GM19099 (cell line): ENCODE measurements around the gene MARCOL.

Experiments
- POLR2A ChIP-seq: IDR thresholded peaks from 3 replicates; pipeline ENCODE4 v1.6.1; 2011; ENCODE audit warnings: low read depth; ENCODE audit not compliant: insufficient read length; ENCODE audit errors: extremely low read depth

The MARCOL gene

GRCh38 chr5:148238418-148238794 is at the start of gene MARCOL:
Gene MARCOL, plus strand, starts transcription at chr5:148238525. Its CDS starts 73 bp downstream, at chr5:148238598.
- TF ChIP-seq POLR2A: no peak

- no peak for TF ChIP-seq POLR2A
Observed at GRCh38 chr5:148191010-148191409, 47.3 kb upstream of the MARCOL start.

- TF ChIP-seq POLR2A: no peak
Observed at GRCh38 chr5:148193202-148193601, 45.1 kb upstream of the MARCOL start.

- no peak for TF ChIP-seq POLR2A
Observed at GRCh38 chr5:148201151-148201550, 37.2 kb upstream of the MARCOL start.

GRCh38 chr5:148202531-148203203 is 35.7 kb upstream of the MARCOL start, which contains the start of gene SPINK6:
Gene SPINK6, plus strand, starts transcription at chr5:148203042. Its CDS starts 55 bp downstream, at chr5:148203097.
- no peak for TF ChIP-seq POLR2A

GRCh38 chr5:148205044-148205806 is 33.1 kb upstream of the MARCOL start:
- no peak for TF ChIP-seq POLR2A

GRCh38 chr5:148205865-148206264 is 32.5 kb upstream of the MARCOL start:
- no peak for TF ChIP-seq POLR2A

GRCh38 chr5:148206620-148207019 is 31.7 kb upstream of the MARCOL start:
- TF ChIP-seq POLR2A: no peak

- TF ChIP-seq POLR2A: no peak
Observed at GRCh38 chr5:148208226-148208625, 30.1 kb upstream of the MARCOL start.

GRCh38 chr5:148209151-148209770 is 29.1 kb upstream of the MARCOL start:
- no peak for TF ChIP-seq POLR2A

- TF ChIP-seq POLR2A: no peak
Observed at GRCh38 chr5:148214665-148215185, 23.6 kb upstream of the MARCOL start.

- TF ChIP-seq POLR2A: no peak
Observed at GRCh38 chr5:148221508-148221907, 16.8 kb upstream of the MARCOL start.

- TF ChIP-seq POLR2A: no peak
Observed at GRCh38 chr5:148224117-148224742, 14.1 kb upstream of the MARCOL start.

- TF ChIP-seq POLR2A: no peak
Observed at GRCh38 chr5:148228392-148228984, 9.8 kb upstream of the MARCOL start.

- no peak for TF ChIP-seq POLR2A
Observed at GRCh38 chr5:148229840-148230239, 8.5 kb upstream of the MARCOL start.
